ENCODE data around the gene FOS. TPM values are rescaled to one million over a fixed set of nuclear protein-coding genes. Genes with fewer than 3 reads are reported as not detected.

FOS gene
- total RNA-seq, 1 experiment from 2014 or later: 18.7 TPM

- no peak for DNase-seq (ENCODE audit: extremely low read depth, low read depth)
These were observed 32.7 kb downstream of the FOS start for GRCh38 chr14:75311356-75311755.

DNA sequence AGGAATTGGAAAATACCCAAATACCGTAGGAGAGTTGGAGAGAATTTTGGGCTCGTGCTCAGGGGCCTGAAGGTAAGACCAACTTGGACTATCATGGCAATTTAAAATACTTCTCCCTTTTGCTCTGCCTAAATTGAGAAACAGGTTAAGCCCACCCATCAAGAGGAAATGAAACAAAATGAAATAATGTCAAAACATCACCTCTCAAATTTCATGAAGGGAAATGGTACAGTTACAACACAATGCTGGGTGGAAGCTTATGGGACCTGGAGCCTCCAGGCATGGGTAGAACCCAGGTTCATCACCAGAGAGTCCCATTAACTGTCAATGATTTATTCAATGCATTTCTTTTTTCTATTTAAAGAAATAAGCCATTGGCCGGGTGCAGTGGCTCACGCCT is 33.7 kb downstream of the FOS start:
- DNase-seq (ENCODE audit: extremely low read depth, low read depth): no peak

DNA sequence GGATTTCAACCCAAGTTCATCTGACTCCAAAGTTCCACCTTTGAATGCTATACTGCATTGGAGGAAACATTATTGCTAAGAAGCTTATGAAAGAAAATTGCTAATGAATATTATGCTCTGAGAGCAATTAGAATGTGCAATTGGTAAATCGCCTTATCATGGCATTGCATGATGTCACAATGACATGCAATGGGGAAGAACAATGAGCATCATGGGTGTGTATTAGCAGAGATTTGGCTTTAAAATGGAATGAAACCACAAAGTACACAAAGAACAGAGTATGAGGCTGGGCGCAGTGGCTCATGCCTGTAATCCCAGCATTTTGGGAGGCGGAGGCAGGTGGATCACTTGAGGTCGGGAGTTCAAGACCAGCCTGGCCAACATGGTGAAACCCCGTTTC is 34.7 kb downstream of the FOS start:
- no peak for DNase-seq (ENCODE audit: extremely low read depth, low read depth)

GRCh38 chr14:75315144-75315543 is 36.5 kb downstream of the FOS start:
- DNase-seq (ENCODE audit: extremely low read depth, low read depth): no peak

GRCh38 chr14:75317148-75317547 is 38.5 kb downstream of the FOS start:
- DNase-seq (ENCODE audit: extremely low read depth, low read depth): no peak

GRCh38 chr14:75318353-75318752 is 39.7 kb downstream of the FOS start:
- DNase-seq (ENCODE audit: extremely low read depth, low read depth): no peak

- no peak for DNase-seq (ENCODE audit: extremely low read depth, low read depth)
These were observed 40.4 kb downstream of the FOS start for GRCh38 chr14:75319021-75319420.

DNA sequence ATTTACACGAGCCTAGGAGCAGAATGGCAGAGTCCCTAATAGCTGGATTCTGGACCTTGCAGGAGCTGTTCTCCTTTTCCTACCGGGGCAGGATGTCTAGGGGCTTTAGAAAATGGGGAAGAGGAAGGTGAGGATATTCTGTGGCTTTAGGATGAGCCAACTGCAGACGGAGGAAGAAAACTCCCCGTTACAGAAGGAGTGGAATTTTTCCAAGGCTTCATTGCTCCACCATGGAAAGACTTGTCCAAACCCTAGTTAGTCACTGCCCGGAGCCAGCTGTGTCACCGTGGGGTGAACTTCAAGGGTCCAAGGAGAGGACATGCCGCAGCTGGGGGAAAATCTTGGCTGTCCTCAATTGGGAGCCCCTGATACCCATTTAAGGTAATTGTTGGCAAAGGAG is 41.6 kb downstream of the FOS start:
- DNase-seq (ENCODE audit: extremely low read depth, low read depth): no peak

DNA sequence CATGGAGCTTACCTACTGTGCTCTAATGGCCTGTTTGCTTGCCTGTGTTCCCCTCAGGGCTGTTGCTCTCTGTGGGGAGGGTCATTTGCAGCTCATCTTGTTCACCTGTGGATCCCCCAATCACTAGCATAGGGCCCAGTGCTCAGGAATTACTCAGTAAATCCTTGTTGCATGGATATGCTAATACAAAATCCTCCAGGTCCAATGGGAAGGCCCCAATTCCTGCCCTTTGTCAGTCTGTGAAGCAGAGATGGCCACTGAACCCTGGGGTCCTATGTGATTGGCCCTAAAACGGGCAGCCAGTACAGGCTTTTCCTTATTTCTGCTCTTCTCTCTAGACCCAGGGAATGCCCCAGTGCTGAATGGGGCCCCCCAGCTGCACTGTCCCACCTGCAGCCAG is 44.1 kb downstream of the FOS start:
- DNase-seq (ENCODE audit: extremely low read depth, low read depth): no peak

- DNase-seq (ENCODE audit: extremely low read depth, low read depth): no peak
These were observed 44.9 kb downstream of the FOS start for GRCh38 chr14:75323571-75323970.

- DNase-seq (ENCODE audit: extremely low read depth, low read depth): no peak
These were observed 50.0 kb downstream of the FOS start for GRCh38 chr14:75328558-75329155.

DNA sequence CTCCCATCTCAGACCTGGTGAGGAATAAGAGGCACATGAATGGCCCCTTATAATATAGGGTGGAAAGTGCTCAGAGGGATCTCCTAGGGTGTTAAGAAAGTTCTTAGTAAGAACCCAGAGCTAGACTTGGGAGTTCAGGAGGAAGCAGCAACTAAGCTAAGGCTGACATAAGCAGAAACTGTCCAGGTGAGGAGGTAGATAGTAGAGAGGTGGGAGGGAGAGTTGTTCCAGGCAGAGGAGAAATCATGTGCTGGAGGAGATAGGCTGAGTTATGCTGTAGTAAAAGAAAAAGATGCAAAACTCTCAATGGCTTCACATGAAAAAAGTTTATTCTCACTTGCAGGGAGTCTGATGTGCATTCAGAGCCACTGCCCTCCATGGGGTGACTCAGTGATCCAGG is 50.7 kb downstream of the FOS start:
- no peak for DNase-seq (ENCODE audit: extremely low read depth, low read depth)

GRCh38 chr14:75331471-75331870 is 52.8 kb downstream of the FOS start:
- DNase-seq (ENCODE audit: extremely low read depth, low read depth): no peak

Small RNAs within 50 kb of the gene (small RNA-seq; reads per million reads assigned to genes)
- 0 reads per million in 2 experiments for gene RF00004

Other genes starting within 250 kb of the FOS start
- 13.2 and 18.3 TPM in 2 replicates for gene MLH3, start 227.4 kb upstream of the FOS start, total RNA-seq (2014; rRNA removed; shearing (Covaris generic))
- gene ACYP1, start 214.8 kb upstream of the FOS start, total RNA-seq (2014; rRNA removed; shearing (Covaris generic)): 36.1 and 39.9 TPM in 2 replicates
- 0.64 and 0.72 TPM in 2 replicates for gene ZC2HC1C, start 209.2 kb upstream of the FOS start, total RNA-seq (2014; rRNA removed; shearing (Covaris generic))
- 32.6 and 40.2 TPM in 2 replicates for gene NEK9, start 151.8 kb upstream of the FOS start, total RNA-seq (2014; rRNA removed; shearing (Covaris generic))
- gene TMED10, start 102.2 kb upstream of the FOS start, total RNA-seq (2014; rRNA removed; shearing (Covaris generic)): 337 and 371 TPM in 2 replicates
- gene JDP2, start 149.2 kb downstream of the FOS start, total RNA-seq (2014; rRNA removed; shearing (Covaris generic)): 40.6 and 42.4 TPM in 2 replicates
- gene BATF, start 243.6 kb downstream of the FOS start, total RNA-seq (2014; rRNA removed; shearing (Covaris generic)): not detected in 2 replicates